Measurements from ENCODE around the gene NGLY1. TPM values are rescaled to one million over a fixed set of nuclear protein-coding genes. Genes with fewer than 3 reads are reported as not detected.
A peak's percentile ranks its signal among the peaks of the same experiment; 100 is the strongest.

Gene NGLY1
- total RNA-seq, 2 experiments from 2014 or later: 88.1 to 142 TPM

- no peak overlapping the region for H3K4me3 ChIP-seq (ENCODE audit: low read depth, low read length, poor library complexity, severe bottlenecking)
- no peak overlapping the region for H3K4me2 ChIP-seq (ENCODE audit: low read length)
- H3K79me2 ChIP-seq (ENCODE audit: insufficient read depth, low read depth, low read length): no peaks in the 10 kb centered on the region
- BruUV-seq (replicated peaks): no TSS peak
- intact Hi-C loops (cut with micrococcal nuclease; ENCODE audit: unreplicated experiment): no loop called here
- TF ChIP-seq, protein P1, sequence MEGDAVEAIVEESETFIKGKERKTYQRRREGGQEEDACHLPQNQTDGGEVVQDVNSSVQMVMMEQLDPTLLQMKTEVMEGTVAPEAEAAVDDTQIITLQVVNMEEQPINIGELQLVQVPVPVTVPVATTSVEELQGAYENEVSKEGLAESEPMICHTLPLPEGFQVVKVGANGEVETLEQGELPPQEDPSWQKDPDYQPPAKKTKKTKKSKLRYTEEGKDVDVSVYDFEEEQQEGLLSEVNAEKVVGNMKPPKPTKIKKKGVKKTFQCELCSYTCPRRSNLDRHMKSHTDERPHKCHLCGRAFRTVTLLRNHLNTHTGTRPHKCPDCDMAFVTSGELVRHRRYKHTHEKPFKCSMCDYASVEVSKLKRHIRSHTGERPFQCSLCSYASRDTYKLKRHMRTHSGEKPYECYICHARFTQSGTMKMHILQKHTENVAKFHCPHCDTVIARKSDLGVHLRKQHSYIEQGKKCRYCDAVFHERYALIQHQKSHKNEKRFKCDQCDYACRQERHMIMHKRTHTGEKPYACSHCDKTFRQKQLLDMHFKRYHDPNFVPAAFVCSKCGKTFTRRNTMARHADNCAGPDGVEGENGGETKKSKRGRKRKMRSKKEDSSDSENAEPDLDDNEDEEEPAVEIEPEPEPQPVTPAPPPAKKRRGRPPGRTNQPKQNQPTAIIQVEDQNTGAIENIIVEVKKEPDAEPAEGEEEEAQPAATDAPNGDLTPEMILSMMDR (conservative IDR thresholded peaks at IDR 0.05; ENCODE audit: low read length): no peak
- TF ChIP-seq EZH2phosphoT487 (IDR thresholded peaks at IDR 0.05; ENCODE audit: borderline replicate concordance, low read depth, low read length): no peak
- DNase-seq (ENCODE audit: low spot score): no peak
- H3K36me3 ChIP-seq (ENCODE audit: insufficient read depth, low read length): no peaks in the 10 kb centered on the region
- peaks cover 21% of the 10 kb centered on the region for H3K4me1 ChIP-seq (ENCODE audit: insufficient read depth, low read length, poor library complexity, severe bottlenecking)
- H3K9me3 ChIP-seq (ENCODE audit: low read length): no peaks in the 10 kb centered on the region
- no peak overlapping the region for H3K27ac ChIP-seq (ENCODE audit: low read depth, low read length, poor library complexity, severe bottlenecking)
- no peak overlapping the region; the same call in 1 of the 2 replicates for H2AFZ ChIP-seq (ENCODE audit: low read length)
- CTCF ChIA-PET (ENCODE audit: unreplicated experiment): no interaction called here
- POLR2A ChIA-PET: interaction anchor here (0.7 to 1.3 kb wide), 3 partner anchors 12 to 20 kb away, joined by 3 to 4 read pairs (median 3); no protein-coding TSS in a partner anchor
- no peaks in the 10 kb centered on the region for H4K20me1 ChIP-seq (ENCODE audit: insufficient read depth, low read length)
- no peaks in the 10 kb centered on the region for H3K9me2 ChIP-seq (ENCODE audit: insufficient read depth, low read length)
Measured at GRCh38 chr3:25817638-25818037, 34.4 kb upstream of the NGLY1 start.

DNA sequence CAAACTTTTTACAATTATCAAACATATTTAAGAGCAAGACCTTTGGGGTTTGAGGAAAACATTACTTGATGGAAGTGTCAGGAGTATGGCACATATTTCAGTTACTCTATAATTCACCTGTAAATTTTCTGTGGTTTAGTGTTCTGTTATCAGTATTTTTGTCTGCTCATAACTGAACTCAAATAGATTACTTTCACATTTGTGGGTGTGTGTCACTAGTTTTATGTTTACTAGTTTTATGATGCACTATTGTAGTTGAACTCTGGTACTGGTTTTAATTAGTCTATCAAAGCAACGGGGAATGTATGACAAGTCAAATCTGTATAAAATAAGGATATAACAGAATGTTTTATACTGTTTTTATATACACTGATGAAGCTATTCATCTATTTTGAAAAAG is 33.9 kb upstream of the NGLY1 start:
- intact Hi-C loops (cut with micrococcal nuclease; ENCODE audit: unreplicated experiment): no loop called here
- Histone ChIP-seq H4K20me1 (ENCODE audit: insufficient read depth, low read length) (no peaks in the 10 kb centered on the region), H3K4me2 (ENCODE audit: low read length) (no peak overlapping the region), H3K9me2 (ENCODE audit: insufficient read depth, low read length) (no peaks in the 10 kb centered on the region), H3K9me3 (ENCODE audit: low read length) (no peaks in the 10 kb centered on the region), H2AFZ (ENCODE audit: low read length) (peak overlapping the region; percentile 3; the same call in 1 of the 2 replicates), H3K27ac (ENCODE audit: low read depth, low read length, poor library complexity, severe bottlenecking) (no peak overlapping the region), H3K36me3 (ENCODE audit: insufficient read depth, low read length) (no peaks in the 10 kb centered on the region), H3K4me3 (ENCODE audit: low read depth, low read length, poor library complexity, severe bottlenecking) (no peak overlapping the region), H3K4me1 (ENCODE audit: insufficient read depth, low read length, poor library complexity, severe bottlenecking) (peaks cover 21% of the 10 kb centered on the region), H3K79me2 (ENCODE audit: insufficient read depth, low read depth, low read length) (no peaks in the 10 kb centered on the region)
- no TSS peak for BruUV-seq (replicated peaks)
- POLR2A ChIA-PET: interaction anchor here (0.7 to 1.3 kb wide), 5 partner anchors 9 to 381 kb away, joined by 3 to 5 read pairs (median 3); no protein-coding TSS in a partner anchor
- DNase-seq (ENCODE audit: low spot score): no peak
- CTCF ChIA-PET (ENCODE audit: unreplicated experiment): no interaction called here
- TF ChIP-seq, protein P1 (conservative IDR thresholded peaks at IDR 0.05; ENCODE audit: low read length): no peak
- TF ChIP-seq EZH2phosphoT487 (IDR thresholded peaks at IDR 0.05; ENCODE audit: borderline replicate concordance, low read depth, low read length): no peak

DNA sequence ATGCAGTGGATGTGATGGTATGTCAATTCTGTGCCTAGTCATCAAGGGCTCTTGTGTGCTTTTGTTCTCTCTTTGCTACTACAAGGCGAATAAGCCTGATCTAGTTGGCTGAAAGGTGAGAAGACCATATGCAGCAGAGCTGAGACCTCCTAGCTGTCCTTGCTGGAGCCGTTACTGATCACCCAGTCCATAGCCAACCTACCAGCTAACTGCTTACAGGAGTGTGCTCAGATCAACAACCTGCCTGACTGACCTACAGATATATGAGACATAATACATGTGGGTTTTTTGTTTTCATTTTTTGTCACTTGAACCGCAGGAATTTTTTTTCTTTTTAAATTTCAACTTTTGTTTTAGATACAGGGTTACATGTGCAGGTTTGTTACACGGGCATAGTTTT is 29.4 kb upstream of the NGLY1 start:
- no TSS peak for BruUV-seq (replicated peaks)
- ChIA-PET CTCF (ENCODE audit: unreplicated experiment) (no interaction called here), POLR2A (interaction anchor here (1.3 kb wide), 2 partner anchors 9 kb away, joined by 3 to 4 read pairs; no protein-coding TSS in a partner anchor)
- Histone ChIP-seq H3K9me2 (ENCODE audit: insufficient read depth, low read length) (no peaks in the 10 kb centered on the region), H4K20me1 (ENCODE audit: insufficient read depth, low read length) (no peaks in the 10 kb centered on the region), H3K27ac (ENCODE audit: low read depth, low read length, poor library complexity, severe bottlenecking) (no peak overlapping the region), H3K4me2 (ENCODE audit: low read length) (no peak overlapping the region), H3K36me3 (ENCODE audit: insufficient read depth, low read length) (no peaks in the 10 kb centered on the region), H2AFZ (ENCODE audit: low read length) (no peak overlapping the region), H3K4me1 (ENCODE audit: insufficient read depth, low read length, poor library complexity, severe bottlenecking) (no peaks in the 10 kb centered on the region), H3K4me3 (ENCODE audit: low read depth, low read length, poor library complexity, severe bottlenecking) (no peak overlapping the region), H3K9me3 (ENCODE audit: low read length) (no peaks in the 10 kb centered on the region), H3K79me2 (ENCODE audit: insufficient read depth, low read depth, low read length) (no peaks in the 10 kb centered on the region)
- no peak for DNase-seq (ENCODE audit: low spot score)
- intact Hi-C loops (cut with micrococcal nuclease; ENCODE audit: unreplicated experiment): no loop called here
- TF ChIP-seq, protein P1 (conservative IDR thresholded peaks at IDR 0.05; ENCODE audit: low read length): no peak
- no peak for TF ChIP-seq EZH2phosphoT487 (IDR thresholded peaks at IDR 0.05; ENCODE audit: borderline replicate concordance, low read depth, low read length)
